SU-DHL-6 (cell line): ENCODE data around the gene C19orf67.

Experiments
- CTCF ChIP-seq: fragments of 200-600 bp; sonication (generic); IDR thresholded peaks from one replicate; pipeline ENCODE4 v1.5.1; 2017; ENCODE audit warnings: antibody characterized with exemption, mild to moderate bottlenecking, low read length, moderate library complexity; ENCODE audit not compliant: insufficient read depth, poor library complexity, severe bottlenecking
- EZH2phosphoT487 ChIP-seq: fragments of 200-600 bp; sonication (generic), shearing (Covaris generic); conservative IDR thresholded peaks from 2 replicates; pipeline ENCODE4 v1.6.1; 2018; ENCODE audit warnings: mild to moderate bottlenecking, antibody characterized with exemption, low read length, moderate library complexity, mixed read lengths

DNA sequence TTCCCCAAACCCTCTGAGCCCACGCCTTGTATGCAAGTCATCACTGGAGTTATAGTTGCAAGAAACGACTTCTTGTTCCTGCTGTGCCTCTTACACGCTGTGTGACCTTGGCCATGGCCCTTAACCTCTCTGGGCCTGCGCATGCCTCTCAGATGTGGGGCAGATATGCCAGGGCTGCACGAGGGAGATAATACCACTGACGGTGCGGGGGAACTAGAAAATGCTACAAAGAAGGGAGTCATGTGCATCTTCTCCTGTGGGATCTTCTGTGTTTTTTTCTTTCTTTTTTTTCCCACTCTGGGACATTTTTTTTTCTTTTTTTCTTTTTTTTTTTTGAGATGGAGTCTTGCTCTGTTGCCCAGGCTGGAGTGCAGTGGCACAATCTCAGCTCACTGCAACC lies 9.3 kb upstream of the C19orf67 start:
- TF ChIP-seq CTCF, result no peak
- no peak for TF ChIP-seq EZH2phosphoT487
